NB4 (cell line): ENCODE results near the gene RAET1L.

Experiments
- CTCF ChIP-seq: IDR thresholded peaks from one replicate; pipeline ENCODE4 v1.5.1; 2012; ENCODE audit warnings: low read depth, low read length
- MAX ChIP-seq: IDR thresholded peaks from 2 replicates; pipeline ENCODE4 v1.6.1; 2011; ENCODE audit warnings: low read depth, low read length
- MYC ChIP-seq: IDR thresholded peaks from 2 replicates; pipeline ENCODE4 v1.6.1; 2011; ENCODE audit warnings: low read depth, low read length
- POLR2A ChIP-seq: IDR thresholded peaks from 2 replicates; pipeline ENCODE4 v1.6.1; 2011; ENCODE audit warnings: mild to moderate bottlenecking; ENCODE audit not compliant: insufficient read length; ENCODE audit errors: extremely low read depth

GRCh38 chr6:150072201-150072600 lies 46.9 kb upstream of the RAET1L start:
- TF ChIP-seq CTCF: no peak
- TF ChIP-seq POLR2A: no peak
- TF ChIP-seq MAX: no peak
- no peak for TF ChIP-seq MYC
